IMR-90 (cell line): ENCODE results near the gene HAAO. TPM values are rescaled to one million over a fixed set of nuclear protein-coding genes. Genes with fewer than 3 reads are reported as not detected.

Experiments used
- ATAC-seq: fragments of 200-7000 bp; cut with Tn5 transposase; 2 replicates; pipeline ENCODE4 v1.9.1; 2020; ENCODE audit warnings: low read depth, mild to moderate bottlenecking, moderate library complexity
- BruUV-seq: library from RNA; stranded (reverse); fragments of 400-500 nt; replicated peaks from 2 replicates; lab custom pipeline; 2021; lab: Mats Ljungman, UMichigan
- CTCF ChIA-PET: fragments of 300-600 bp; formaldehyde crosslinking; extraction: SDS; loops from one replicate; lab custom pipeline; 2021; ENCODE audit warnings: antibody characterized with exemption; lab: Yijun Ruan, JAX
- POLR2A ChIA-PET: fragments of 300-600 bp; sonication (Branson Sonifier 250); formaldehyde crosslinking; loops from one replicate; lab custom pipeline; 2022; ENCODE audit warnings: antibody characterized with exemption; ENCODE audit not compliant: unreplicated experiment; lab: Charles Lee
- DNase-seq: peaks from one replicate; pipeline ENCODE4 v3.0.0; 2013
- H2AFZ ChIP-seq: replicated peaks from 2 replicates; pipeline ENCODE3; 2013; ENCODE audit warnings: low read length, mild to moderate bottlenecking; ENCODE audit not compliant: poor library complexity
- H2AK5ac ChIP-seq: 2 replicates; pipeline ENCODE4 v1.6.1; 2013; ENCODE audit warnings: low read depth, low read length, inconsistent platforms
- H2AK9ac ChIP-seq: replicated peaks from 2 replicates; pipeline ENCODE3; 2013; ENCODE audit warnings: mild to moderate bottlenecking, low read depth, low read length, moderate library complexity; ENCODE audit not compliant: poor library complexity
- H2BK120ac ChIP-seq: 2 replicates; pipeline ENCODE4 v1.6.1; 2013; ENCODE audit warnings: low read depth, low read length, inconsistent platforms
- H2BK15ac ChIP-seq: 3 replicates; pipeline ENCODE4 v1.6.1; 2013; ENCODE audit warnings: low read depth, low read length, inconsistent platforms
- H2BK20ac ChIP-seq: 2 replicates; pipeline ENCODE4 v1.6.1; 2013; ENCODE audit warnings: low read depth, mild to moderate bottlenecking, inconsistent platforms, low read length, moderate library complexity
- H2BK5ac ChIP-seq: 2 replicates; pipeline ENCODE4 v1.6.1; 2013; ENCODE audit warnings: mild to moderate bottlenecking, low read depth, low read length, inconsistent platforms; ENCODE audit not compliant: poor library complexity, severe bottlenecking
- H3K14ac ChIP-seq: replicated peaks from 2 replicates; pipeline ENCODE4 v1.6.1; 2013; ENCODE audit warnings: low read depth, low read length, inconsistent platforms
- H3K18ac ChIP-seq: 2 replicates; pipeline ENCODE4 v1.6.1; 2013; ENCODE audit warnings: low read depth, low read length, control low read depth
- H3K23ac ChIP-seq: 2 replicates; pipeline ENCODE4 v1.6.1; 2013; ENCODE audit warnings: low read depth, low read length, inconsistent platforms
- H3K27ac ChIP-seq: 2 replicates; pipeline ENCODE4 v1.5.1; 2013; ENCODE audit warnings: mild to moderate bottlenecking, control low read depth, low read length; ENCODE audit not compliant: insufficient read depth
- H3K27me3 ChIP-seq: 2 replicates; pipeline ENCODE4 v1.6.1; 2013; ENCODE audit warnings: low read length; ENCODE audit not compliant: control insufficient read depth, insufficient read depth
- H3K36me3 ChIP-seq: 2 replicates; pipeline ENCODE4 v1.6.1; 2013; ENCODE audit warnings: low read length, mixed read lengths; ENCODE audit not compliant: control insufficient read depth, insufficient read depth
- H3K4ac ChIP-seq: 2 replicates; pipeline ENCODE4 v1.6.1; 2013; ENCODE audit warnings: low read depth, low read length, inconsistent platforms
- H3K4me1 ChIP-seq: 2 replicates; pipeline ENCODE4 v1.6.1; 2013; ENCODE audit warnings: low read length, mixed read lengths; ENCODE audit not compliant: control insufficient read depth, insufficient read depth
- H3K4me2 ChIP-seq: 2 replicates; pipeline ENCODE4 v1.6.1; 2013; ENCODE audit warnings: low read depth, mild to moderate bottlenecking, control low read depth, low read length, moderate library complexity
- H3K4me3 ChIP-seq: 2 replicates; pipeline ENCODE4 v1.5.1; 2013; ENCODE audit warnings: low read depth, mild to moderate bottlenecking, control low read depth, low read length, moderate library complexity; ENCODE audit not compliant: insufficient read depth
- H3K56ac ChIP-seq: 2 replicates; pipeline ENCODE4 v1.6.1; 2013; ENCODE audit warnings: low read length, inconsistent platforms; ENCODE audit not compliant: insufficient read depth; ENCODE audit errors: extremely low read depth
- H3K79me1 ChIP-seq, 2 experiments: 2 replicates each; pipeline ENCODE4 v1.6.1; 2013; ENCODE audit warnings: low read length in 2 of 2, inconsistent platforms in 1 of 2, low read depth in 1 of 2
- H3K9ac ChIP-seq: 2 replicates; pipeline ENCODE4 v1.6.1; 2013; ENCODE audit warnings: low read depth, low read length, control low read depth
- H3K9me1 ChIP-seq: 2 replicates; pipeline ENCODE4 v1.6.1; 2013; ENCODE audit warnings: low read length, inconsistent platforms; ENCODE audit not compliant: insufficient read depth
- H3K9me3 ChIP-seq: 2 replicates; pipeline ENCODE4 v1.6.1; 2013; ENCODE audit warnings: low read length; ENCODE audit not compliant: control insufficient read depth, insufficient read depth
- H4K20me1 ChIP-seq: 2 replicates; pipeline ENCODE4 v1.6.1; 2013; ENCODE audit warnings: low read length, inconsistent platforms; ENCODE audit not compliant: insufficient read depth
- H4K5ac ChIP-seq: 2 replicates; pipeline ENCODE4 v1.6.1; 2013; ENCODE audit warnings: mild to moderate bottlenecking, low read depth, low read length, control low read depth
- H4K8ac ChIP-seq, 2 experiments: 2 replicates each; pipeline ENCODE4 v1.6.1; 2013; ENCODE audit warnings: low read depth in 2 of 2, low read length in 2 of 2, control low read depth in 1 of 2, inconsistent platforms in 1 of 2
- H4K91ac ChIP-seq: 2 replicates; pipeline ENCODE4 v1.6.1; 2013; ENCODE audit warnings: low read depth, low read length, inconsistent platforms; ENCODE audit not compliant: insufficient read depth
- BHLHE40 ChIP-seq: fragments of 150-350 bp; IDR thresholded peaks from 2 replicates; pipeline ENCODE4 v1.6.1; 2016; ENCODE audit warnings: mild to moderate bottlenecking, low read depth, low read length
- CEBPB ChIP-seq: IDR thresholded peaks from 2 replicates; pipeline ENCODE4 v1.6.1; 2012; ENCODE audit warnings: low read depth, low read length, improper control_type of control experiment
- NFE2L2 ChIP-seq: fragments of 150-350 bp; IDR thresholded peaks from 2 replicates; pipeline ENCODE4 v1.6.1; 2016; ENCODE audit warnings: low read depth, mild to moderate bottlenecking, low read length
- RAD21 ChIP-seq: IDR thresholded peaks from 2 replicates; pipeline ENCODE4 v1.6.1; 2012; ENCODE audit warnings: low read length, improper control_type of control experiment
- SMC3 ChIP-seq: fragments of 150-350 bp; IDR thresholded peaks from 2 replicates; pipeline ENCODE4 v1.6.1; 2016; ENCODE audit warnings: low read depth, mild to moderate bottlenecking, antibody characterized with exemption, low read length, moderate library complexity
- WGBS, 2 experiments: methylation state at CpG; one replicate each; pipeline versions ENCODE4 v1.1.5 to v1.1.7; 2013; ENCODE audit warnings: missing lambda C conversion rate in 2 of 2; ENCODE audit not compliant: insufficient read length in 1 of 2; ENCODE audit errors: extremely low coverage in 2 of 2; 5-methylcytosine and 5-hydroxymethylcytosine counted together
- dilution Hi-C: fragments of 300-500 bp; cut with HindIII; formaldehyde crosslinking; loops from one replicate; pipeline ENCODE4 v1.14.3; 2018; ENCODE audit warnings: low sequenced_read_pairs; ENCODE audit not compliant: unreplicated experiment
- in situ Hi-C: fragments of 300-500 bp; cut with MboI; formaldehyde crosslinking; loops from 3 replicates; pipeline ENCODE4 v1.14.3; 2019; ENCODE audit warnings: low sequenced_read_pairs, inconsistent platforms, mixed read lengths
- intact Hi-C: fragments of 100-400 bp; cut with micrococcal nuclease; formaldehyde crosslinking; loops from 2 replicates; pipeline ENCODE4 v1.10.0; 2022
- polyA plus RNA-seq, 3 experiments: library from polyadenylated mRNA; depleted of rRNA; stranded (reverse); fragments of >200 nt; gene quantifications; 2 replicates each; pipeline ENCODE4 v1.2.3, GENCODE V29; 2012; ENCODE audit warnings: low replicate concordance in 1 of 3
- total RNA-seq: library from RNA; depleted of rRNA; stranded (reverse); fragments of >200 nt; gene quantifications from 2 replicates; pipeline ENCODE4 v1.2.3, GENCODE V29; 2012
- TF ChIP-seq, protein P1 (sequence below): conservative IDR thresholded peaks from 2 replicates; pipeline ENCODE4 v1.5.1; 2012; ENCODE audit warnings: mild to moderate bottlenecking, low read depth, low read length, improper control_type of control experiment

The HAAO gene
- total and polyA plus RNA-seq, 2 of the 4 experiments (the other 2 are of a cell fraction) = 0.05 to 0.18 TPM

- TF ChIP-seq BHLHE40 (peak; percentile 46; the same call in 1 of the 2 replicates), NFE2L2 (no peak), CEBPB (no peak), SMC3 (peak; percentile 80), RAD21 (peak; percentile 88)
- TF ChIP-seq, protein P1, sequence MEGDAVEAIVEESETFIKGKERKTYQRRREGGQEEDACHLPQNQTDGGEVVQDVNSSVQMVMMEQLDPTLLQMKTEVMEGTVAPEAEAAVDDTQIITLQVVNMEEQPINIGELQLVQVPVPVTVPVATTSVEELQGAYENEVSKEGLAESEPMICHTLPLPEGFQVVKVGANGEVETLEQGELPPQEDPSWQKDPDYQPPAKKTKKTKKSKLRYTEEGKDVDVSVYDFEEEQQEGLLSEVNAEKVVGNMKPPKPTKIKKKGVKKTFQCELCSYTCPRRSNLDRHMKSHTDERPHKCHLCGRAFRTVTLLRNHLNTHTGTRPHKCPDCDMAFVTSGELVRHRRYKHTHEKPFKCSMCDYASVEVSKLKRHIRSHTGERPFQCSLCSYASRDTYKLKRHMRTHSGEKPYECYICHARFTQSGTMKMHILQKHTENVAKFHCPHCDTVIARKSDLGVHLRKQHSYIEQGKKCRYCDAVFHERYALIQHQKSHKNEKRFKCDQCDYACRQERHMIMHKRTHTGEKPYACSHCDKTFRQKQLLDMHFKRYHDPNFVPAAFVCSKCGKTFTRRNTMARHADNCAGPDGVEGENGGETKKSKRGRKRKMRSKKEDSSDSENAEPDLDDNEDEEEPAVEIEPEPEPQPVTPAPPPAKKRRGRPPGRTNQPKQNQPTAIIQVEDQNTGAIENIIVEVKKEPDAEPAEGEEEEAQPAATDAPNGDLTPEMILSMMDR = peak; percentile 84
- ChIA-PET POLR2A (no interaction called here), CTCF (interaction anchor here (0.7 to 1.7 kb wide), 4 partner anchors 12 to 749 kb away, joined by 3 to 4 read pairs (median 4); no protein-coding TSS in a partner anchor)
- Histone ChIP-seq H4K8ac (no peak overlapping the region), H3K27ac (no peak overlapping the region), H3K56ac (no peak overlapping the region), H4K5ac (no peak overlapping the region; the same call in 1 of the 2 replicates), H2BK5ac (no peak overlapping the region), H3K4me3 (no peak overlapping the region), H2AK9ac (peak overlapping the region; percentile 55), H3K23ac (no peak overlapping the region), H3K18ac (no peak overlapping the region), H4K91ac (no peak overlapping the region; the same call in 1 of the 2 replicates), H3K27me3 (no peaks in the 10 kb centered on the region), H3K9ac (no peak overlapping the region), H3K4me2 (no peak overlapping the region), H3K4ac (0 out of 2 replicates have a peak overlapping the region, but pooled peaks have one; percentile 5), H3K79me1 (no peaks in the 10 kb centered on the region), H2AK5ac (peak overlapping the region; percentile 69), H2AFZ (peak overlapping the region; percentile 54), H3K36me3 (no peaks in the 10 kb centered on the region), H2BK120ac (peak overlapping the region; percentile 45; the same call in 1 of the 2 replicates), H4K20me1 (0 out of 2 replicates have a peak, but pooled peaks cover 3% of the 10 kb centered on the region), H3K14ac (0 out of 2 replicates have a peak overlapping the region, but pooled peaks have one; percentile 48), H3K9me1 (peaks cover 3% of the 10 kb centered on the region; the same call in 1 of the 2 replicates), H3K9me3 (no peaks in the 10 kb centered on the region), H3K4me1 (peaks cover 2% of the 10 kb centered on the region; the same call in 1 of the 2 replicates), H2BK20ac (peak overlapping the region; percentile 57), H2BK15ac (peak overlapping the region; percentile 26; the same call in 1 of the 3 replicates)
- dilution Hi-C loops = no loop called here
- DNase-seq = peak; percentile 63
- no CpG with 5 or more reads among the region's 12 CpGs for WGBS, 2 experiments
- intact Hi-C loops = loop anchor here (1.0 to 10.0 kb wide), 5 partner anchors 31 to 781 kb away; partner anchors contain the start of gene KCNG3
- peak; percentile 85 for ATAC-seq
- BruUV-seq = no TSS peak
- in situ Hi-C loops = loop anchor here (25.0 kb wide), 1 partner anchor 734 kb away; no protein-coding TSS in a partner anchor
Measured at GRCh38 chr2:42828487-42829425, 36.4 kb upstream of the HAAO start.
